Cardiac muscle cell (in vitro differentiated cells and primary cell): ENCODE data around the gene FNDC3B. TPM values are rescaled to one million over a fixed set of nuclear protein-coding genes. Genes with fewer than 3 reads are reported as not detected.

ENCODE experiments used
- DNase-seq, 2 donors: peaks; one replicate each; pipeline versions ENCODE4 v3.0.0 to v3.0.0-alpha.2; 2010 to 2017; ENCODE audit warnings: low read depth in 1 of 2, low spot score in 1 of 2
- H3K27ac ChIP-seq: fragments of 200-600 bp; sonication (generic); 2 replicates; pipeline ENCODE4 v1.5.1; 2016
- H3K27me3 ChIP-seq: fragments of 200-600 bp; sonication (generic); 2 replicates; pipeline ENCODE4 v1.6.0; 2016; ENCODE audit warnings: control low read depth
- H3K36me3 ChIP-seq: fragments of 200-600 bp; sonication (generic); 2 replicates; pipeline ENCODE4 v1.5.1; 2016; ENCODE audit warnings: control low read depth
- H3K4me1 ChIP-seq: fragments of 200-600 bp; sonication (generic); 2 replicates; pipeline ENCODE4 v1.8.1; 2017; ENCODE audit warnings: low read depth, mild to moderate bottlenecking, mixed run types
- H3K4me3 ChIP-seq: fragments of 200-600 bp; sonication (generic); 2 replicates; pipeline ENCODE4 v1.5.1; 2016; ENCODE audit warnings: mild to moderate bottlenecking
- H3K9me3 ChIP-seq: fragments of 200-600 bp; sonication (generic); 2 replicates; pipeline ENCODE4 v1.5.1; 2017; ENCODE audit warnings: low read depth, mild to moderate bottlenecking, control low read depth
- CTCF ChIP-seq: IDR thresholded peaks from 2 replicates; pipeline ENCODE4 v1.5.1; 2012; ENCODE audit warnings: low read depth, mild to moderate bottlenecking, low read length
- polyA plus RNA-seq: library from polyadenylated mRNA; unstranded; fragments of >200 nt; fragmentation: Nextera tagmentation; extraction: Ambion mirVana; gene quantifications from 2 replicates; pipeline ENCODE4 v1.2.1, GENCODE V29; 2016
- total RNA-seq: library from RNA; depleted of rRNA; stranded (reverse); fragments of >200 nt; gene quantifications from 2 replicates; pipeline ENCODE4 v1.2.3, GENCODE V29; 2016

The FNDC3B gene
- total and polyA plus RNA-seq, 2 experiments from 2014 or later = 55.2 to 62.3 TPM

GRCh38 chr3:172074032-172074431 lies 34.7 kb downstream of the FNDC3B start:
- Histone ChIP-seq H3K36me3 (no peaks in the 10 kb centered on the region), H3K27me3 (no peaks in the 10 kb centered on the region), H3K4me1 (peaks cover 34% of the 10 kb centered on the region), H3K27ac (peak overlapping the region; percentile 44), H3K9me3 (no peaks in the 10 kb centered on the region), H3K4me3 (no peak overlapping the region)
- DNase-seq = no peak
- TF ChIP-seq CTCF = no peak

GRCh38 chr3:172074586-172074985 lies 35.2 kb downstream of the FNDC3B start:
- TF ChIP-seq CTCF = no peak
- no peak for DNase-seq
- Histone ChIP-seq H3K27ac (peak overlapping the region; percentile 44), H3K36me3 (no peaks in the 10 kb centered on the region), H3K4me3 (no peak overlapping the region), H3K4me1 (peaks cover 28% of the 10 kb centered on the region), H3K9me3 (no peaks in the 10 kb centered on the region), H3K27me3 (no peaks in the 10 kb centered on the region)

- H3K9me3 ChIP-seq = no peaks in the 10 kb centered on the region
- no peak for DNase-seq
- peaks cover 26% of the 10 kb centered on the region for H3K4me1 ChIP-seq
- TF ChIP-seq CTCF = no peak
- no peaks in the 10 kb centered on the region for H3K27me3 ChIP-seq
- H3K4me3 ChIP-seq = no peak overlapping the region
- H3K27ac ChIP-seq = no peak overlapping the region
- no peaks in the 10 kb centered on the region for H3K36me3 ChIP-seq
Measured at GRCh38 chr3:172076212-172076611, 36.8 kb downstream of the FNDC3B start.

- no peak overlapping the region for H3K4me3 ChIP-seq
- DNase-seq = no peak
- no peaks in the 10 kb centered on the region for H3K27me3 ChIP-seq
- H3K4me1 ChIP-seq = peaks cover 16% of the 10 kb centered on the region
- H3K9me3 ChIP-seq = no peaks in the 10 kb centered on the region
- no peak overlapping the region for H3K27ac ChIP-seq
- no peak for TF ChIP-seq CTCF
- no peaks in the 10 kb centered on the region for H3K36me3 ChIP-seq
Measured at GRCh38 chr3:172077197-172077757, 37.9 kb downstream of the FNDC3B start.

GRCh38 chr3:172078244-172078643 lies 38.9 kb downstream of the FNDC3B start:
- H3K27ac ChIP-seq = no peak overlapping the region
- no peaks in the 10 kb centered on the region for H3K9me3 ChIP-seq
- no peak for DNase-seq
- H3K4me3 ChIP-seq = no peak overlapping the region
- TF ChIP-seq CTCF = no peak
- H3K4me1 ChIP-seq = peaks cover 6% of the 10 kb centered on the region
- H3K27me3 ChIP-seq = no peaks in the 10 kb centered on the region
- no peaks in the 10 kb centered on the region for H3K36me3 ChIP-seq
